Activated naive CD4-positive, alpha-beta T cell treated with anti-CD3 and anti-CD28 coated beads, Interleukin-2, amount 50 U/mL, for 16 hours (primary cell): ENCODE measurements around the gene SEPTIN5.
A peak's percentile ranks its signal among the peaks of the same experiment; 100 is the strongest.
"Not testable (repeated sequence)": the region's sequence is repeated elsewhere in the genome, so short reads cannot be mapped to it uniquely, and the experiment has no call there.

ENCODE experiments used
- DNase-seq: peaks from one replicate; pipeline ENCODE4 v3.0.0-alpha.2; 2020

SEPTIN5 gene

DNA sequence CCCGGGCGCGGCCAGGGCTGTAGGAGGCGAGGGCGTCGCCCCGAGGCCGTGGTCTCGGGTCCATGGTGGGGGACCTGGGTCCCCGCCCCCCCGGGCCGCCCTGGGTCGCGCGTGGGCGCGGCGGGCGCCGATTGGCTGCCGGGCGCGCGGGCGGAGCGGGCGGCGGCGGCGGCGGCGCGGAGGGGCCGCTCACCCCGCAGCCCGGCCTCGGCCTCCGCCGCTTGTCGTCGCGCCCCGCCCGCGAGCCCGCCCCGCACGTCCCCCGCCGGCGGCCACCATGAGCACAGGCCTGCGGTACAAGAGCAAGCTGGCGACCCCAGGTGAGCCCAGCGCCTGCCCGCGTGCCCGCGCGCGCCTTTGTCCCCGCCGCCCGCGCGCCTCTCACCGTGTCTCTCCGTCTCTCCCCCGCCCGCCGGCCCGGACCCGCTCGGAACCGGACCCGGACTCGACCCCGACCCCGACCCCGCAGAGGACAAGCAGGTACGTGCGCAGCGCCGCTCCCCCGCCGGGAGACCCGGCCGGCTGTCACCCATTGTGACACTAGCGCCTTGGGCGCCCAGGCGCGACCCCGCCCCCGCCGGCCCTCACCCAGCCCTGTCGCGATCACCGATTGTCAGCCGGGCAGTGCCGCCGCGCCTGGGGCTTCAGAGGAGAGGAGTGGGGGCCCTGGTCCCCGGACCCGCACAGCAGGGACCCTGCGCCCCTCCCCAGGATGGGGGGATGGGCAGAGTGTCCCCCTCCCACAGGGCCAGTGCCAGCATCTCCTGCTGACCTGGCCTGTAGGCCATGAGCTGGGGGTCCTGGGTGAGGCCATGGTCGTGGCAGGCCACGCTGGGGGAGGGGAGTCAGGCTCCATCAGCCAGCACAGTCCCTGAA, at the start of gene SEPTIN5:
Gene SEPTIN5, plus strand, starts transcription at position 192 of the 876 bp plus-strand sequence. Its CDS starts 86 bp downstream, at position 278.
- peak; percentile 18 for DNase-seq

DNA sequence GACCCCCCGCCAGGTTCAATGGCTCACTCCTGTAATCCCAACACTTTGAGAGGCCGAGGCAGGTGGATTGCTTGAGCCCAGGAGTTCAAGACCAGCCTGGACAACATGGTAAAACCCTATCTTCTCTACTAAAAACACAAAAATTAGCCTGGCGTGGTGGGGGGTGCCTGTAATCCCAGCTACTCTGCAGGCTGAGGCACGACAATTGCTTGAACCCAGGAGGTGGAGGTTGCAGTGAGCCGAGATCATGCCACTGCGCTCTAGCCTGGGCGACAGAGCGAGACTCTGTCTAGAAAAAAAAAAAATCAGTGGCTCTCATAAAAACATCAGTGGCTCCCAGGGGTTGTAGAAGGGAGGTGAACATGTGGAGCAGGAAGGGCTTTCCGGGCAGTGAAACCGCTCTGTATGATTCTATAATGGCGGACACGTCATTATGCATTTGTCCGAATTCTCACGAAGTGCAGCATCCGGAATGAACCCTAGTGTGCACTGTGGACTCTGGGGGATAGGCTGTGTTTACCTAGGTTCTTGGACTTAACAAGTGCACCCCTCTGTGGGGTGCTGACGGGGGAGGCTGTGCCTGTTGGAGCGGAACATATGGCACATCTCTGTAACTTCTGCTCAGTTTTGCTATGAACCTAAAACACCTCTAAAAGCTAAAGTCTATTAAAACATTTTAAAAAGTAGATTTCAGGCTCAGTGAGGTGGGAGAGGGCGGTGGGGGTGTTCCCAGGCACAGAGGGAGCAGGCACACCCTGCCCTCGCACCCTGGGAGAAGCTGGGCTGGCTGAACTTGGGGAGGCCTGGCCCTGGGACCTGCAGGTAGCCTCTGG, 49.1 kb upstream of the SEPTIN5 start:
- no peak for DNase-seq

DNA sequence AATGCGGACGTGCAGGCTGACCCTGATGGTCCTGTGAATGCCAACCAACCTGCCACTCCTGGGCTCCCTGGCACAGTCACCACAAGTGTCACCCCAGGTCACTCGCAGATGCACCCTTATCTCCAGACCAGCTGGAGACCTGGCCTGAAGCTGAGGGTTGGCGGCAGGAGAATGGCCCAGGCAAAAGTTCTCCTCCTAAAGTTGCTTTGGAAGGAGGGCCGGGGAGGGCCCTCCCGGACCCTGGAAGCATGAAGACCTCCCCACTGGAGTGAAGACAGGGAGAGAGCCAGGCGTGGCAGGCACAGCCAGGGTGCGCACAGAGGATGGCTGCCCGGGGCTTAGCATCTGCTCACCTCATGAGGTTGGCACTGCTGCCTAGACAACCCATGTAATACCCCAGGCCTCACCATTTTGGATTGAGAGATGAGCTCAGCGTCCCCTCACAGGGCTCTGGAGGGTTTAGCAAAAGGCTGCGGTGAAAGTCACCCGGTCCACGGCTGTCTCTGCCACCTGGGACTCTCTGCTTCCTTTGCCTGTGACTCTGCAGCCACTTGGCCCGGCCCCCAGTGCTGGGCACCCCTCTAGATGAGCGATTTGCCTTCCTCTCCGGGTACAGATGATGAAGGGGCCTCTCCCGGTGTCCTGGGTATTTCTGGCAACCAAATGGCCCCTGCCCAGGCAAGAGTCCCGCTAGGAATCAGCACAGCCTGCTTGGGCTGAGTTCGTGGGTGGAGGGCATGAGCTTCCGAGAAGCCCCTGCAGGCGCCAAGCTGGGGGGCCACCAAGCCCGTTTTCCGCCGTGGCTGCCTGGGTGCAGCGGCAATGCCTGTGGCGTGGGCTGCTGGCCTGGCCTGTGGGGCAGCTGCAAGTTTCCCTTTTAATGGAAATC, 48.3 kb upstream of the SEPTIN5 start:
- DNase-seq: no peak

DNA sequence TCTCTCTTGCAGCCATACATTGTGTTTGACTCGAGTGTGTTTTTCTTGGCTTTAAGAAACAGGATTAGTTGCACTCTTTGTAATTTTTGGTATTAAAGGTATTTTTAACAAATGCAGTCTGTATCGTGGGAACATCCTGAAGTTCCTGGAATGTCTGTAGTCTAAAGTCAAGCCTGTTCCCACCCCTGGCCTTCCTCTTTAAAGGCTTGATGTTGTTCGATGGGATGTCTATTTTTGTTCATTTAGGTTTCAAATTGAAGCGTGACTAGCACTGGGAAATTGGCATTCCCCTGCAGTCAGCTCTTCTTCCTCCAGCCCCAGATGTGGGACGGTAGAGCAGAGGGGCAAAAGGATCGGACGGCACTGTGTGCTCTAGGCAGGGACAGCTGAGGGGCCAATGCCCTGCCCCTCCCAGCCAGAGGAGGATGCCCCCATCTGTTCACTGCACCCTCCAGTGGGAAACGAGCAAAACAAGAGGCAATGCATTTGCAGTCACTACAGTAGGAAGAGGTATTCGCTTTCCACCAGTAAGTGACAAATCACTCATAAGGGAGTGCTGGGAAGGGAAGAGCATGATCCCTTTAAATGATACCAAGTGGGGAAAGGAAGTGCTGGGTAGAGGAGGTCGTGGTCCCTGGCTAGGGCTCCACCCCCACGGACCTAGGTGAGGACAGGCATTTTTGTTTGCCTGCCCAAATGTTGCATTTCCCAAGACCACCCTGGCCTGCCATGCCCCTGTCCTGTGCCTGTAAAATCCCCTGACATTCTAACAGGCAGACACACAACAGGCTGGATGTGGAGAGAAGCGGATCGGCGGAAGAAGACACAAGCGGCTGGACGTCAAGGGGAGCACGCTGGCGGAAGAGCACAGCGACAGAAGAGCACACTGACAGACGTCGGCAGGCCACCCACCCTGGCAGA, 47.4 kb upstream of the SEPTIN5 start:
- no peak for DNase-seq

DNA sequence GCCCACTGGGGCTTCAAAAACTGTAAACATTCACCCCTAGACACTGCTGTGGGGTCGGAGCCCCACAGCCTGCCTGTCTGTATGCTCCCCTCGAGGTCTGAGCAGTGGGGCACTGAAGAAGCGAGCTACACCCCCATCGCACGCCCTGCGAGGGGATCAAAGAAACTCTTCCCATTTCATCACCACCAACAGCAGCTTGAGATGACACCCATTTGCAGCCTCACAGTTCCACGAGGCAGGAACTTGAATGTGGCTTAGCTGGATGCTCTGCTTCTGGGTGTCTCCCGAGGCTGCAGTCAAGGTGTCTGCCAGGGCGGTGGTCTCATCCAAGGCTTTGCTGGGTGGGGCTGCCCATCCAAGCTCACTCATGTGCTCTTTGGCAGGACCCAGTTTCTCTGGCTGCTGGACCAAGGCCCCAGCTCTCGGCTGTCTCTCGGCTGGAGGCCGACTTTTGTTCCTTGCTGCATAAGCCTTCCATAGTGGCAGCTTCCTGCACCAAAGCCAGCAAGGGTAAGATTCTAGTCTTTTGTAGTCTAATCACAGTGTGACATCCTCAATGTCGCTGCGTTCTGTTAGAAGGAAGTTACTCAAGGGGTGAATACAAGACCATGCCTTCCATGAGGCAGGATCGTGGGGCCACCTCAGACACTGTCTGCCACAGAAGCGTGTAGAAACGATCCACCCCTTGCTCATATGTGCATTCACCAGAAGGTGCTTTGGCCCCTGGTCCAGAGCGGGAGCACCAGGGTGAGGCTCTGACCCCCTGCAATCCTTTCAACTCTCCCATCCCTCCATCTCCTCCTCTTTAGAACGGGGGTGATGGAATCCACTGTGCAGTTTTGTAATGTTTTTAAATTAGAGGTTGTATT, 46.2 kb upstream of the SEPTIN5 start:
- DNase-seq: no peak

DNA sequence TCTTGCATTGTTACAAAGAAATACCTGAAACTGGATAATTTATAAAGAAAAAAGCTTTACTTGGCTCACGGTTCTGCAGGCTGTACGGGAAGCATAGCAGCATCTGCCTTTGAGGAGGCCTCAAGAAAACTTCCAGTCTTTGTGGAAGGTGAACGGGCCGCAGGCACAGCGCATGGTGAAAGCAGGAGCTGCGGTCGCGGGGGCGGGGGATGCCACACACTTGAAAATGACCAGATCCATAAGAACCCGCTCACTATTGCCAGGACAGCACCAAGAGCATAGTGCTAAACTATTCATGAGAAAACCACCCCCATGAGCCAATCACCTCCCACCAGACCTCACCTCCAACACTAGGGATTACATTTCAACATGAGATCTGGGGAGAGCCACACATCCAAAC, 45.6 kb upstream of the SEPTIN5 start:
- DNase-seq: no peak

DNA sequence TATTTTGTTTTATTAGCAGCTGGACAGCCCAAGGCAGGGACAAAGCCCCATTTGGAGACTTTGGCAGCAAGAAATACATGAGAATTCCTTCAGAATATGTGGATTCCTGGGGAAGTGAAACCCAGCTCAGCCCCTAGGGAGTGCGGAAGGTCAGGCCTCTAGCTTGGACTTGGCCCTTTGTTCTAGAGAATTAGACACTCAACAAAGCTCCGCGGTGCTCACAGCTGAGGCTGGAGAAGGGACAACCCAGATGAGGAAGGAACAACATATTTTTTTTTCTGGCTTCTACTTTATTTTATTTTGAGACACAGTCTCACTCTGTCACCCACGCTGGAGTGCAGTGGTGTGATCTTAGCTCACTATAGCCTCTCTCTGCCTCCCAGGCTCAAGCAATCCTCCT, 44.7 kb upstream of the SEPTIN5 start:
- no peak for DNase-seq

DNA sequence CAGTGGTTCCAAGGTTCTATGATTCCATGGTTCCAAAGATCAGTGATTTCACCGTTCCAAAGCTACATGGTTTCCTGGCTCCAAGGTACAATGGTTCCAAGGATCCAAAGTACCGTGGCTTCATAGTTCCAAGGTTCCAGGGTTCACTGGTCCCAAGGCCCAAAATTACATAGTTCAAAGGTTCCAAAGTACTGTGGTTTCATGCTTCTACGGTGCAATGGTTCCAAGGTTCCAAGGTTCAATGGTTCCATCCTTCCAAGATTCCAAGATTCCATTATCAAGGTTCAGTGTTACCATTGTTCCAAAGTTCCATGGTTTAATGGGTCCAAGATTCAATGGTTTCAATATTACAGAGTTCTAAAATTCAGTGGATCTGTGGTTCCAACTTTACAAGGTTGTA, 43.0 kb upstream of the SEPTIN5 start:
- DNase-seq: no peak

DNA sequence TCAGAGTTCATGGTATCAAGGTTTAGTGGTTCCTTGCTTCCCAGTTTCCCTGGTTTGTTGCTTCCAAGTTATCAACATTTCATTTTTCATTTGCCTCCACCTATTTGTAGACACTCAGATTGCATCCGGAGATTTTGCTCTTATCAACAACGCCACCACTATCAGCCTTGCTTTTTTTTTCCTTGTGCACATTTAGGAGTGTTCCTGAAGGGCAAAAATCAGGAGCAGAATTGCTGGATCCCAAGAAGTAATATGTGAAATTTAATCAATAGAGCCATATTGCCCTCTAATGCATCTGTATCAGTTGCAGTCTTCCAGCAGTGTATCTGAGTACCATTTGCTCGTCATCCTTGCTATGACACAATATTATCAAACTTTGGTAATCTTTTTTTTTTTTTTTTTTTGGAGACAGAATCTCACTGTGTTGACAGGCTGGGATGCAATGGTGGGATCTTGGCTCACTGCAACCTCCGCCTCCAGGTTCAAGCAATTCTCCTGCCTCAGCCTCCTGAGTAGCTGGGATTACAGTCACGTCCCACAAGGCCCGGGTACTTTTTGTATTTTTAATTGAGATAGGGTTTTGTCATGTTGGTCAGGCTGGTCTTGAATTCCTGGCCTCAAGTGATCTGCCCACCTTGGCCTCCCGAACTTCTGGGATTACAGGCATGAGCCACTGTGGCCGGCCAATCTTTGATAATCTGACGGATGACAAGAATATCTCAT, 42.1 kb upstream of the SEPTIN5 start:
- no peak for DNase-seq

DNA sequence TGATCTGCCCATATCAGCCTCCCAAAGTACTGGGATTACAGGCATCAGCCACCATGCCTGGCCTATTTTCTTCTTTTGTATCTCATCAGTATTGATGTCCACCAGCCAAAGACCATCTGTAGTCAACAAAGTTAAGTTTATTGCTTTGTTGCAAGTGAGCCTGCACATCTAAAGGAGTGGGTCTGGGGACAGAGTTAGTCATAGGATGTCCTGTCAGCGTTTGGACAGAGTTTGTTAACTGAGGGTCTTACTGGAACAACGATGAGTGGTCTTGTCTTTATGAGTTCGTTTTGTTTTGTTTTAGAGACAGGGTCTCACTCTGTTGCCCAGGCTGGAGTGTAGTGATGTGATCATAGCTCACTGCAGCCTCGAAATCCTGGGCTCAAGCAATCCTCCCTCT, 40.6 kb upstream of the SEPTIN5 start:
- no peak for DNase-seq

DNA sequence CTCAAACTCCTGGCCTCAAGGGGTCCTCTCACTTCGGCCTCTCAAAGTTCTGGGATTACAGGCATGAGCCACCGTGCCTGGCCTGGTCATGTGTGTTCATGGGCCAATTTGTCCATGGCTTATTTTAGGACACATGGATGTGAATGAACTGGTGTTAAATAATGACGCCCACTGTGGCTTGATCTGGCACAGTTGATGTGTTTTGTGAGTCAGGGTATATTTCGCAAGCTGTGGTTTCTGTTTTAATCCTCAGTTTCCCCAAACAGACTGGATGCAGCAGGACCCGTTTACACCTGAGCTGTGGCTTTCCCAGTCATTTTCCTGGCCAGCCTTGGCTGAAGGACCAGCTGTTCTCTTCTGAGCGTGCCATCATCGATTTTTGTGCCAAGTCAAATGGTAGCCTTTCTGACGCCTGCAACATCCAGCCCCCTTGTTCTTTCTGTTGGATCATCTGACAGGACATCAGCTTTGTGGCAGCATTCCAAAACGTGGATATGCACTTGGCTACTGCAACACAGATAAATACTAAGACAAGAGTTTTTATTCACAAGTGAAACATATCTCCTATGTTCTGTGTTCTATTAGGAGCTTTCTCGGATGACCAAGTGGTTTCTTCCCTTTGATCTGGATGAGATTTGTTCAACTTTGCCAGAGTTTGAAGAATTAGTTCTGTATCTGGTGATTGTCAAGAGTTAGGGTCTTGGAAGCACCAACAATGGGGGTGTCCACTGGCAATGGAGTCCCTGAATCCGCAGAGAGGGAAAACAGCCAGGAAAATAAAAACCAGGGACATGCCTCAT, 40.0 kb upstream of the SEPTIN5 start:
- no peak for DNase-seq

DNA sequence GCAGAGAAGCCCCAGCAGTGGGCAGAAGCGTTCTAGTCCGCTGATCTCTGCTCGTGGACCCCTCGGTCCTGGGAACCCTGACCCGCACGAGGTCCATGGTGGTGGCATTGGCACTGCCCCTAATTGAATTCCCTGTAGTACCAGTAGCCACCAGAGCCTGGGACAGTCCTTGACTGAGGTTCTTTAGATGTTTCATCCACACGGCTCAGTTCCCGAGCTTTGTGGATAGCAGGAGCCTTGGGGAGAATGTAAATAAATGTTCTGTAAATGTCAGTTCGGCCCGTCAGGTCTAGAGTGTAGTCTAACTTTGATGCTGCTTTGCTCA, 39.4 kb upstream of the SEPTIN5 start:
- DNase-seq: no peak

DNA sequence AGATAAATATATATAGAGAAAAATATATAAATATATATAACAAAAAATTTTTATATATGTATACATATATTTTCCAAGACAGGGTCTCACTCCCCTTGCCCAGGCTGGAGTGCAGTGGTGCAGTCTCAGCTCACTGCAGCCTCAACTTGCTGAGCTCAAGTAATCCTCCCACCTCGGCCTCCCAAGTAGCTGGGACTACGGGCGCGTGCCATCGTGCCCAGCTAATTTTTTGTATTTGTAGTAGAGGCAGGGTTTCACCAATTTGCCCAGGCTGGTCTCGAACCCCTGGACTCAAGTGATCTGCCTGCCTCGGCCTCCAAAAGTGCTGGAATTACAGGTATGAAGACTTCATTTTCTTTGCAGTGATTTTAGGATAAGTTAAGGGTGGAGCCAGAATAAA, 38.9 kb upstream of the SEPTIN5 start:
- DNase-seq: no peak

DNA sequence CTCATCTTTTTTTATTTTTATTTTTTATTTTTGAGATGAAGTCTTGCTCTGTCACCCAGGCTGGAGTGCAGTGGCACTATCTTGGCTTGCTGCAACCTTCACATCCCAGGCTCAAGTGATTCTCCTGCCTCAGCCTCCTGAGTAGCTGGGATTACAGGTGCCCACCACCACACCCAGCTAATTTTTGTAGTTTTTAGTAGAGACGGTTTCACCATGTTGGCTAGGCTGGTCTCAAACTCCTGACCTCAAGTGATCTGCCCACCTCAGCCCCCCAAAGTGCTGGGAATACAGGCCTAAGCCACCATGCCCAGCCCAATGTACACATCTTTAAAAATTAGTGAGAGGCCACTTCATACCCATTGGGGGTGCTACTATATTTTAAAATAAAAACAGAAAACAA, 37.9 kb upstream of the SEPTIN5 start:
- DNase-seq: not testable (repeated sequence)

DNA sequence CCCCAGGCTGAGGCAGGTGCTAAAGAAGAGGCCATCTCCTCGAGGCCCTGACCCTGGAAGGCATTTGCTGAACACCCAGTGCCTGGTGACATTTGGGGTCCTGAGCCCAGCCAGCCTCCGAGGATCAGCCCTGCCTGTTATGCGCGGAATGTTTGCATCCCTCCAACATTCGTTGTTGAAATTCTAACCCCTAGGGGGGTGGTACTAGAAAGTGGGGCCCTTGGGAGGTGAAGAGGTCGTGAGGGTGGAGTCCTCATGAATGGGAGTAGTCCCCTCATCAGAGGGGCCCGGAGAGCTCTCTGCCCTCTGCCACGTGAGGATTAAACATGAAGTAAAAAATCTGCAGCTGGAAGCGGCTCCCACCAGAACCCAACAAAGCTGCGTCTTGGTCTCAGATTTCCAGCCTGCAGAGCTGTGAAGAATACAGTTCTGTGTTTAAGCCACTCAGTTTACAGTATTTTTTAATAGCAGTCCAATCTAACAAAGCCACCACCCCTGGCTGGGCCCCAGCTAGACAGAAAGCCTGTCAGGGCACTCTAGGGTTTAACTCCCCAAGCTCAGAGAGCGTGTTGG, 35.3 kb upstream of the SEPTIN5 start:
- no peak for DNase-seq

DNA sequence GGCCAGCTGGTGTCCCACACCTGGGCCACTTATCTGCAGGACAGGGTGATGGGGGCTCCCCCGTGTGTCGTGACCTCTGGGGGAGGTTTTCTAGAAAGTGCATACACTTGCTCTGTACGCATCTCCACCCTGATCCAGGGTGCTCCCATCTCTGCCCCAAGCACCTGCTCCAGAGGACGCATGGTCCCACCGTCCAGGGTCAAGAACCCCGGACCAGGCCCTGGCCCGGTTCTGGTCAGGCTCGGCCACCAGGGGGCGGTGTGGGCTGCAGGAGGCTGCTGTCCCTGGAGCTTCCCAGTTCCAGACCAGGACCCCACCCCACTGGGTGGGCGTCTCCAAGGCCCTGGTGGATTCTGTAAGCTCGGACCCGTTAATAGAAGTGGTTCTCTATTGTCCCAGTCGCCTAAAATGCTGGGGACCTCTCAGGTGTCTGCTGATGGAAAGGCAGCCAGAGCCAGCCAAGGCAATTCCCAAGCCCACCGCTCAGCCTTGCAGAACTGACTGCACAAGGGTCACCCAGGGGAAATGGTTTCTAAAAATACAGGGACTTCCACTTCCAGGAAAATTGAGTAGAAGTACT, 34.7 kb upstream of the SEPTIN5 start:
- peak; percentile 48 for DNase-seq

DNA sequence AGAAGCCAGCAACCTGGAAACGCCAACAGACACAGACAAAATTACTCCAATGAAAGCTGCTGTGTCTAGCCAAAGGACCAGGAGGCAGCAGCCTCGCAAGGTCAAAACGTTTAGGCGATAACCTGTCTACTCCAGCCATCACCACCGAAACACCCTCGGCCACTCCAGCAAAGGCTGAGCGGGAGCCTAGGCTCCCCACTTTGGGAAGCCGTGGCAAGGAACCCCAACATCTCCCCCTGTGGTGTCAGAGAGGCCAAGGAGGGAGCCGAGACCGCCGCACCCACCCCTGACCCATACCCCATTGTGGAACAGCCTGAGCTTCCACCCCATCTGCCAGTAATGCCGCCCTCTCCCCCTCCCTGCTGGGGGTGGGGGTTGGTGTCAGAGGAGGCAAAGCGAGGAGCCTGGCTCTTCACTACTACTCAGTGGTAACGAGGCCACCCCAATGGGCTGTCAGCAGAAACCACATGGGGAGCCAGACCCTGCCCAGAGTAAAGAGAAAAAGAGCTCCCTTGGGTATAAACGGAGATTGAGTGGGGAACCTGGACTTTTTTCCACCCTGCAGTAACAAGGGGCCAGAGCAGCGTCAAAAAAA, 33.9 kb upstream of the SEPTIN5 start:
- no peak for DNase-seq
